HG03066 (cell line): ENCODE results near the gene PLXND1.

ENCODE experiments used
- ATAC-seq: cut with Tn5 transposase; IDR thresholded peaks from one replicate; pipeline ENCODE4 v1.9.1; 2021; ENCODE audit warnings: low read depth; ENCODE audit not compliant: unreplicated experiment

The PLXND1 gene

DNA sequence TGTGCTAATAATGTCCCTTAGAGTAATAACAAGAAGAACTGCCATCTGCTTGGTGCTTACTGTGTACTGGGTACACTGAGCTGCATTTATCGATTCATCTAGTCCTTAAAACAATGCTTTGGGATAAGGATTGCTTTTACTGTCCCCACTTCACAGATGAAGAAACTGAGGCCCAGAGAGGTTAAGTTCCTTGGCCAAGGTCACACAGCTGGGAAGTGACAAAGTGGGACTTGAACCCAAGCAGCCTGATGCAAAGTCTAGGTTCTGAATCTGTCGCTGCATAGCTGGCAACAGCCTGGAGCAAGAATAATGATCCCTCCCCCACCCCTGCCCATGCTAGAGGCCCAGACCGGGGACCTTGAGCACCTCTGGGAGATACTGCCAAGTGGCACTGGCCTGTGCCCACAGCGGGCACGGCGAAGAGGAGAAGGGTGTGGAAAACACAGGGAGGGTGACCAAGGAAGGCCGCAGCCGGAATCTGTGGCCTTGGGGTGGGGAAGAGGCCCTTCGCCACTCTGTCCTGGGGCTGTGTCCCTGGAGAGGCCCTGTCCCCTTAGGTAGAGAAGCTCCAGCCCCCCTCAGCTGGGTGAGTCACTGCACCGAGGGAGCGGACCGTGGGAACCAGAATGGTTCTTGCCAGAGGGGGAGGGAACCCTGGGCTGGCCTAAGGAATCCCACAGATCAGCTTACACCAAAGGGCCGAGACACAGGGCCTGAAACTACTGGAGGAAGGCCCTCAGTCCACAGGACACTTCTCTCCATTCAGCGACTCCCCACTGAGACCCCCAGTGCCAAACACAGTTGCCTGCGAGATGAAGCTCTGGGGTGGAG, 3.5 kb downstream of the PLXND1 start:
- no peak for ATAC-seq

GRCh38 chr3:129602309-129602708, 4.2 kb downstream of the PLXND1 start:
- ATAC-seq = no peak

DNA sequence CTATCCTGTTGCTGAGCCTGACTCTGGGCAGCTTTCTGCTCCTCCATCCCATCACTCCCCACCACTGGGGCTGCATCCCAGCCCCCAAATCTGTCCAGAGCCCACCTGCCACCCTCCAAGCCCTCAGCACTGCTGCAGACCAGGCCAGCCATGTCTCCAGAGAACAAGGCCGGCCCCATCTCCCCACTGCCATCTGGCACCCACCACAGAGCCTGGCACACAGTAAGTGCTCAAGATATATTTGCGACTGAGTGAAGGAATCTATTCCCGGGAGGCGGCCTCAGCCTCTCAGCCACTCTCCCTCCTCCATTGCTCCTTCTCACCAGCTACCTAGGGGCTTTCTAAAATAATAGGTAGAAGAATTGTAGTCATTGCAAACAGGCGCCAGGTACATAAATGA, 4.8 kb downstream of the PLXND1 start:
- no peak for ATAC-seq

DNA sequence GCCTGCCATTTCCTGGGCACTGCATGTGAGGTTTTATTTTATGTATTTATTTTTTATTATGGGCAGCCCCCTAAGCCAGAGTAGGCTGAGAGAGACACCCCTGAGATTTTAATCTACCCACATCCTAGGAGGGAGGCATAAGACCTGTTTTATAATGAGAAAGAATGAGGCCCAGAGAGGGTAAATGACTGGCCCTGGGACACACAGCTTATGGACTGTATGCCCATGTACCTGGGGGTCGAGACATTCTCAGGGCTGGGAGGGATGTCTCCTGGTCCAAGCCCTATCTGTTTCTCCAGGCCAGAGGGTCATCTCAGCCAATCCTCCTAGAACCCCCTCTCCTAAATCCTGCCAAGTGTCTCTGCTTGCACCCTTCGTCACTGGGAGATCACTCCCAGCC, 6.1 kb downstream of the PLXND1 start:
- ATAC-seq = no peak

- ATAC-seq = no peak
Observed at GRCh38 chr3:129599607-129600006, 6.9 kb downstream of the PLXND1 start.

DNA sequence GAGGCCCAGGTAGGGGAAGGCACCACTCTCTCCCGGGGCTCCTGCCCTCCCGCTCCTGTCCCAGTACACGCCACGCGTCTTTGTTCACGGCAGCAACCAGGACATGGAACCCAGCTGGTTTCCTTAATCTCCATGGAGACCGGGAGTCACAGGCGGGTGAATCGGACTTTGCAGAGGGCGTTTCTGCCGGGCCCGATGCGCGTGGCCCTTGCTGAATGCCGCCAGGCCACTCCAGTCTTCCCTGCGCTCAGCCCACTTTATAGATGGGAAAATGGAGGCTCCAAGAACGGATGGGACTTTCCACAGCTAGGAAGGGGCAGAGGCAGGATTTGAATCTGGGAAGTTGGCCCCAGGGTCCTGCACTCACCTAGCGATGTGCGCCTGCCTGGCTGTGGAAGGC, 7.4 kb downstream of the PLXND1 start:
- no peak for ATAC-seq

- ATAC-seq = no peak
Observed at GRCh38 chr3:129598484-129598883, 8.0 kb downstream of the PLXND1 start.

- ATAC-seq = no peak
Observed at GRCh38 chr3:129598000-129598381, 8.5 kb downstream of the PLXND1 start.

- no peak for ATAC-seq
Observed at GRCh38 chr3:129597087-129597999, 9.1 kb downstream of the PLXND1 start.

DNA sequence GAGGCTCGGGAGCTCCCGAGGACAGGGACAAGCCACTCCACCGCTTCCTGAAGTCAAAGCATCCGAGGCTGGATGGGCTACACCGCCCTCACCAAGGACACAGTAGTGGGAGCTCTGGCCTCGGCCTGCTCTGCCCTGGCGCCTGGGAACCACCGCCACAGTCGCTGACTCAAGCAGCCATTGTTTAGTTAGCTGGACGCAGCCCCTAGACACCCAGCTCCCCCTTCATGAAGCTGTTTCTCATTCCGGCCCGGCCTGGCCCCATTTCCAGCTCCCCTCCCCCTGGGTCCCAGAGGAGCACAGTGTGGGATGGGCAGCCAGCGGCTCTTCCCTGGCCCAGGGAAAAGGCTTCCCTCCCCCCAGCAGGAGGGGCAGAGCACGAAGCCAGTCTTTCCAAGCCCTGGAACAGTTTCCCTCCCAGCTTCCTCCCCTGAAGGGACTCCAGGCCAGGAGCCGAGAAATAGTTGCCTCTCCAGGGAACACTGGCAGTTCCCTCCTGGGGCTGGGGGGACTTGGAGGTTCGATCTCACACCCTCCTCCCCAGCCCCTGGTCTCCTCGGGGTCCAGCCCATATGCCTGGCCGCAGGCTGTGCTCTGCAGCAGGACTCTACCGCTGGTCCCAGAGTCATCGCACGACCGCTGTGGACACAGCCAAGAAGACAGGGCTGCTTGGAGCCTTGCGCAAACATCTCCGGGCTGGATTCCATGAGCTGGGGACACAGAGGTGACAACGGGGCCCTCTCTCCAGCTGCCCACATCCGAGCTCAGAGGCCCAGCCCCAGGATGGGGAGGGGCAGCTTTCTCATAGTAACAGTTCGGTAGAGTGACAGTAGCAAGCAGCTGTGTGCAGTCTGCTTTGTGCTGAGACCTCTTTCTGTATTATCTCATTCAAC, 10.0 kb downstream of the PLXND1 start:
- ATAC-seq = no peak

GRCh38 chr3:129595544-129596193, 10.8 kb downstream of the PLXND1 start:
- ATAC-seq = no peak

DNA sequence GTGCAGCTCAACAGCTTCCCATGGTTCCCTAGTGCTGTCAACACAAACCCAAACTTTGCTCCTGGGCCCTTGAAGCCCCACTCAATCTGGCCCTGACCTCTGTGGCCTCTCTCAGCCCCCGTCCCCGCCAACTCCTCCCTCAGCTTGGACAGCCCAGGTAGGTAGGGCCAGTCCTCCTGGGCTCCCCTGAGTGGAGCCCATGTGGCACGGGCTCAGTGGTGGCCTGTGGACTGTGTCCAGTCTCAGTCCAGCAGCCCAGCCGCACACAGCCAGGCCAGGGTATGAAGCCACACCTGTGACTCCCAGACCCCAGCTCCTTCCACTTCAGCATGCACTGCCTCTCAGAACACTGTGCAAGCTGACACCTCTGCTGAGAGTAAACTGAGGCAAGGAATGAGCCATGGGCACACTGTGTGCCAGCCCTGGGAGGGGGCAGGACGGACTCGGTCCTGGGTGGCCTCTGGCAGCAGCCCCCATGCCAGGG, 11.5 kb downstream of the PLXND1 start:
- no peak for ATAC-seq

DNA sequence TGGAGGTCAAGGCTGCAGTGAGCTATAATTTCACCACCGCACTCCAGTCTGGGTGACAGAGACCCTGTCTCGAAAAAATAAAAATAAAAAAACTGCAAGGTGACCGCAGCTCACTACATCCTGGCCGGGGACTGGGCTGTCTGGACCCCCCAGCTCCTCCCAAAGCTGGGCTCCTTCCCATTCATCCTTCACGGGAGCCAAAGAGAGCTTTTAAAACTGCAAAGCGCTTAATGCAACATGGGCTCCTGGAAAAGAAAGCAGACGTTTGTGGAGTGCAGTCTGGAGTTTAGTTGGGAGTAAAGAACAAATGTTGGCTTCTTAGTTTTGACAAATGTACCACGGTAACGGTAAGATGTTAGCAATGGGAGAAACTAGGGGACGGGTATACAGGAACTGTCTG, 12.1 kb downstream of the PLXND1 start:
- no peak for ATAC-seq

DNA sequence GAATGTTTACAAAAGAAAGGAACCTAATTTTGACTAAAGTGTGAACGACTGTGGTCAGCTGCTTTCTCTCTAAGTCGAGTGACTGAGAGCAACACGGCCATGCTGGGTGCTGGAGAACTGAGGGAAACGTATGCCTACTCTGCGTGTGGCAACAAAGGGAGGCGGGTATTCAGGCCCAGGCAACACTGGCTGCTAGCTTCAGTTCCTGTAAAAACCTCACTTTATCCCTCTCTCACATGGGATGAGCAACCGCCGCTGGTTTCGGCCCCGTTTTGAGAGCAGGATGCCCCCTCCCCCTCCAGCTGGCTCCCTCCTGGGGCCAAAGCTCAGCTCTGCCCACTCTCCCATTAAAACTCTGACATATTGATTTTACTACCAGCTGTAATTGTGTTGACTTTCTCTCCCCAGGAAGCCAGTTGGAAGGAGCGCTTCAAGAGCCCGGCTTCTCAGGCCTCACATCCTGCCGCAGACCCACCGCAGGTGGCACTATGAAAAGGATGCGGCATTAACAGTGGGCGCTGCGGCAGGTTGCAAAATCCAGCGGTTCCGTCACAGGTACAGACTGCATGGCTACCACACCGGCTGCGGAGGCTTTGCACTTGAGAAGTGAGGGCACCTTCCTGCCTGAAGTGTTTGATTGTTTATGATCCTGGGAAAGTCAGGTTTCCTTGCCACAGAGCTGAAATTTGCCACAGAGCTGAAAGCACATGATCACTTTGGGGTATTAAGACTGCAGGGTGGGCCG, 12.7 kb downstream of the PLXND1 start:
- no peak for ATAC-seq

GRCh38 chr3:129593230-129593594, 13.3 kb downstream of the PLXND1 start:
- ATAC-seq = no peak

DNA sequence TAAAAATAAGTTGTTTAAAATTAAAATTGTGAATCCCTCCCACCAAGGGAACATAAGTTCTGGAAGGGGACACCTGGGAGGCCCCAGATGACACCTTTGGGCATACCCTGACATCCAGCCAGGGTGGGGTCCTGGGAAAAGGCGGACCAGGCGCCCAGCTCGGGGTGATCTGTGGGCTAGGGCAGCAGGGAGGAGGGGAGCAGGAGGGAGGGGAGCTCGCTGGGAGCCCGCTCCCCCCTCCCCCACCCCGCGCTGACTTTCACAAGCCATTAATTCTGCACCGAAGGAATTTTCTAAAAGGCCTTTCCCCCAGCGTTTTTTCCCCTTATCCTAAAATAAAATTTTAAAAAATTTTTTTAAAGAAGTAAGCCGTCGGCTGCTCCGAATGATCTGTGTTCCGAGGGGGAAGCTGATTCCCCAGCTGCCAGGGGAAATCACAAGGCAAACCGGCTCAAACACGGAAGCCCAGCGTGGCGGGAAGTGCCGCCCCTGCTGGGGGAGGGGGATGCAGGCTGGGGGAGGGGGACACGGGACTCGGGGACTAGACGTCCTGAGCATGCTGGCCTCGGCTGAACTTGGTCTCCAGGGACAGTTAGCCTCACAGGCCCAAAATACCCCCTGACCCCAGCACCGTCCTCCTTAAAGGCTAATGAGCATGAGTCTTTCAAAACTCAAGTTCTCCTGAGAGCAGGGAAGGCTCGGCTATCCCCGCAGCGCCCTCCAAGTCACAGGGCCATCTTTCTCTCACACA, 13.9 kb downstream of the PLXND1 start:
- ATAC-seq = no peak

DNA sequence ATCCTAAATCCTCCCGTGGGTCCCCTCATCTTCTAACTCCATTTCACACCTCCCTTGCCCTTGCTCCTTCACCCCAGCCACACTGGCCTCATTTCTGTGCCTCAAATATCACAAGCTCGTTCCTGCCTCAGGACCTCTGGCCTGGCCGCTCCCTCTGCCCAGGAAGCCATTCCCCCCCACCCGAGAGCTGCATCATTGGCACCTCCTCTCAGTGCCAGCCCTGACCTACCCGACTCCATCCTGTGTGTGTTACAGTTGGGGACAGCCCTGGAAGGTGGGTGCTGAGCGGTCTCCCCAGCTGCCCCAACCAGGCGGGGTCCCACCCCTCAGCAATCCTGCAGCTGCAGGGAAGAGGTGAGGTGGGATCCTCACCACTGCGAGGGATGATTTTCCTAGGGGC, 14.5 kb downstream of the PLXND1 start:
- no peak for ATAC-seq

DNA sequence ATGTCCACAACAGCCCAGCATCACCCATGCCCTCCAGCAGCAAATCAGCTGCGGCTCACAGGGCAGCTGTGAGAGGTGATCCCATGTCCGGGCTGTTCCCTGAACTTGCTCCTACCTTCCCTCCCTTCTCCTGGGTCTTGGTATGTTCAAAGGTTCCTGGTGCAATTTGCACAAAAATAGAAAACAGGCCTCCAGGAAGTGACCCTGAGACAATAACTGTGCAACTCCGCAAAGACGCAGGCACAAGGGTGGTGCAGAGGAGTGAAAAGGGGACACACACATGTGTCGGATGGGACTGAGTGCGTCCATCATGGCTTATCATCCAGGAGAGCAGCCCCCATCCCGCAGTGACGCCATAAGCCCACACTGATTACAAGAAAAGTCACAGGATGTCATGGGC, 16.3 kb downstream of the PLXND1 start:
- no peak for ATAC-seq
